Activated CD4-positive, alpha-beta T cell treated with anti-CD3 and anti-CD28 coated beads, Interleukin-2, amount 50 U/mL, for 4 hours (primary cell): ENCODE measurements around the gene SUPT5H.
A peak's percentile ranks its signal among the peaks of the same experiment; 100 is the strongest.
"Not testable (repeated sequence)": the region's sequence is repeated elsewhere in the genome, so short reads cannot be mapped to it uniquely, and the experiment has no call there.

Source experiments
- DNase-seq, 2 experiments: peaks; one replicate each; pipeline ENCODE4 v3.0.0-alpha.2; 2020

Gene SUPT5H

DNA sequence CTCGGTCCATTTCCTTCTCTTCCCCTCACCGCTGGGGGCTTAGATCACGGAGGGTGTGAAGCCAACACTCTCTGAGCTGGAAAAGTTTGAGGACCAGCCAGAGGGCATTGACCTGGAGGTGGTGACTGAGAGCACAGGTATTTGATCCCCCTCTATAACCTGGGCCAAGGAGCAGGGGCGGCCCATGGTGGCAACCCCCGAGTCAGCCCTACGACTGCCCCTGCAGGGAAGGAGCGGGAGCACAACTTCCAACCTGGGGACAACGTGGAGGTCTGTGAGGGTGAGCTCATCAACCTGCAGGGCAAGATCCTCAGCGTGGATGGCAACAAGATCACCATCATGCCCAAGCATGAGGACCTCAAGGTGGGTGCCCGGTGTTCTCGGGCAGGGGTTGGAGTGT is 23.7 kb downstream of the SUPT5H start:
- DNase-seq, result no peak

DNA sequence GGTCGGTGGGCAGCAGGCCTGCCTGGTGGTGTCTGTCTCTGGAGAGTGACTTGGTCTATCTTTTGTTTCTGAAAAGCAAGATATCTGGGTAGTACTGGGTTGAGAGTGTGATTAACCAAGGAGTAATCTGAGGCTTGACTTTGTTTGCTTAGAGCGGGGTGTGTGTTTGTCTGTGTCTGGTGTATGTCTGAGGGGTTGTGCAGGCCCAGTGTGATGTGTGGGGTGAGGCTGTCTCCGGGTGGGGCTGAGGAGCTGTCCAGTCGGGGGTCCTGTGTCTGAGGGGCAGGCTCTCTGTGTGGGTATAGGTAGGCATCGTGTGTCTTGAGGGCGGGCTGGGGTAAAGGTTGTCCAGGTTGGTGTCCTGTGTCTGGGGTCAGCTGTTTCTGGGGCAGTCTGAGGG is 24.2 kb downstream of the SUPT5H start:
- DNase-seq, result no peak

DNA sequence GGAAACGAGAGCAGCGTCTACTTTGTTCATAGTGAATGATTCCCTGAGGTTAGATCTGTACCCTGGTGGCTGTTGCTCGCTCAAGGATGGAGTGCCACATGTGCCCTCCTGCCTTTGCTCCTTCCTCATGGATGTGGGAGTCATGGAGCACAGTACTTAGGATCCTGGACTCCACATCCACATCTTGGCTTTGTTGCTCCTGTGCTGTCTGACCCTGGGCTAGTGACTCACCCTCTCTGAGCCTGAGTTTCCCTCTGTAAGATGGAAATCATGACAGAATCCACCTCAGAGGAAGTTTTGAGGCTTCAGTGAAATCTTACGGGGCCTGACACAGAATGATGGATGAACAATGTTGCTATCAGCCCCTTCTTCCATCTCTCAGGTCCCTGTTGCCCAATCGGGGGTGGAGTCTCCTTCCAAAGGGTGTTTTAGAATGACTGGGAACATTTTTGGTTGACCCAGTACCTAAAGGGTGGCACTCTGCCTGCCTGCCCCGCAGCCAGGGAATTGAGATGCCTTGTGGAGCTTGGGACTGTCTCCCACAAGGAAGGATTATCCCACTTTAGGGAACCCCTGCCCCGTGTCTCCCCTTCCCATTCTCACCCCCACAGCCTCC is 25.4 kb downstream of the SUPT5H start:
- no peak for DNase-seq

DNA sequence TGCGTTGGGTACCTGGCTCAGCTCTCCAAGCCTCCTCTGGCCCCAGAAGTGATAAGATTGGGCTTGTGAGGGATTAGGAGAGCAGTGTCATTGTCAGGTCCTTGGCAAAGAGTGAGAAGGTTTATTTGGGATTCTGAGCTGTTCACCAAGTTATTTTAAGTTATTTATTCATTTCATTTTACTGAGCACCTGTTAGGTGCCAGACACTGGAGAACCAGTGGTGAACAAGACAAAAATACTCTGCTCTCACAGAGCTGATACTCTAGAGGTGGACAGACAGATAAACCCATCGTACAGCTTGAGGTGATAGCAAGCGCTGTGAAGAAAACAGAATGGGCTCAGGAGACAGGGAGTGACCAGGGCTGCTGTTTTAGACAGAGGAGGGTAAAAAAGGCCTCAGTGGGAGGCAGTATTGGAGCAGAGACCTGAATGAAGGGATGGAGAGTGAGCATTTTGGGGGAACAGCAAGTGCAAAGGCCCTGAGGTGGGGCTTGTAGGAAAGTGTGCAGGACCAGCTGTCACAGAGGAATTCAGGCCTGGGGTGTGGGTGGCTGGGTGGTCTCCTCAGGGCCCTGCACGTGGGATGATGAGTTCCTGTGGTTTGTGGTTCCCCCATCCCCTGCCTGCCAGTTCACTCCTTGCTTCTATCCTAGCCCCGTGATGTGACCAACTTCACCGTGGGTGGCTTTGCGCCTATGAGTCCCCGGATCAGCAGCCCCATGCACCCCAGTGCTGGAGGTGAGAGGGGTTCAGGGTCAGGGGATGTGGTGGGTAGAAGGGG is 26.6 kb downstream of the SUPT5H start:
- DNase-seq, result no peak

DNA sequence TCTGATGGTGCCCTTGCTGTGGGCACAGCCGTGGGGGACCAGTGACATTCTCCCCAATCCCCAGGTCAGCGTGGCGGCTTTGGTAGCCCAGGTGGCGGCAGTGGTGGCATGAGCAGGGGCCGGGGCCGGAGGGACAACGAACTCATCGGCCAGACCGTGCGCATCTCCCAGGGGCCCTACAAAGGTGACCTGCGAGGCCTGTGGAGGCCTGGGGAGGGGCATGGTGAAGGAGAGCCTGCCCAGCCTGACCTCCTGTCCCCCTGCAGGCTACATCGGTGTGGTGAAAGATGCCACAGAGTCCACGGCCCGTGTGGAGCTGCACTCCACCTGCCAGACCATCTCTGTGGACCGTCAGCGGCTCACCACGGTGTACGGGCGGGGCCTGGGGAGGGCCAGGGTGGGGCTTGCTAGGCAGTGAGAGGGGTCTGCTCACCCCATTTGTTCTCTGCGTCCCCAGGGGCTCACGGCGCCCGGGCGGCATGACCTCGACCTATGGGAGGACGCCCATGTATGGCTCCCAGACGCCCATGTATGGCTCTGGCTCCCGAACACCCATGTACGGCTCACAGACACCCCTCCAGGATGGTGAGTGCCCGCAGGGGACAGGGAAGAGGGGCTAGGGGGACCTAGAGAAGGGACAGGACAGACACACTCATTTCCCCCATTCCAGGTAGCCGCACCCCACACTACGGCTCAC is 27.5 kb downstream of the SUPT5H start:
- no peak for DNase-seq

DNA sequence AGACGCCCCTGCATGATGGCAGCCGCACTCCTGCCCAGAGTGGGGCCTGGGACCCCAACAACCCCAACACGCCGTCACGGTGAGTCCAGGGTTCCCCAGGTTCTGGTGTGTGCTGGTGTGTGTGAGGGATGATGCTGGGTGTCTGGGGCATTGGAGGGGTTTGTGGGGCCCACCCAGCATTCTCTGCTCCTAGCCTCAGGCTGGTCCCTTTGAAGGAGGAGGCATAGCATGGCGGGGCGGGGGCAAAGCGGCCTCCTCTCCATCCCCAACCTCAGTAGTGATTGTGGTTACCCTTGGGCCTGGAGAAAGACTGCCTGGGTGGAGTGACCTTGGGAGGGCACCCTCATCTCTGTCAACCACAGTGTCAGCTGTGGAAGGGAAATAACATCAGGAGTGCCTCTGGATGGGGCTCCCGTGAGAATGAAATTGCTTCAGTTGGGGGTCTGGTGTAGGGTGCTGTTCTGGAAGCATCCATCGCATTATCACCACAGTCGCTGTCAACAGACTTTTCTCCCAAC is 28.1 kb downstream of the SUPT5H start:
- no peak for DNase-seq

DNA sequence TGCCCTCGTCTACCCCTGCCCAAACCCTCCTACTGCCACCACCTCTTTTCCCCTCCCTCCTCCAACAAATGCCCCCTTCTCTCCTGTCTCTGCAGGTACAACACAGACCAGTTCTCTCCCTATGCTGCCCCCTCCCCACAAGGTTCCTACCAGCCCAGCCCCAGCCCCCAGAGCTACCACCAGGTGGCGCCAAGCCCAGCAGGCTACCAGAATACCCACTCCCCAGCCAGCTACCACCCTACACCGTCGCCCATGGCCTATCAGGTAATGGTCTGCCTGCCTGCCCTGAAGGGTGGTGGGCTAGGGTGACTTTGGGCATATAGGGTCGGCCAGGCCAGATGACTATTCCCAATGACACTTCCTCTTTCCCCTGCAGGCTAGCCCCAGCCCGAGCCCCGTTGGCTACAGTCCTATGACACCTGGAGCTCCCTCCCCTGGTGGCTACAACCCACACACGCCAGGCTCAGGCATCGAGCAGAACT is 28.8 kb downstream of the SUPT5H start:
- peak; percentile 76 to 78 for DNase-seq

DNA sequence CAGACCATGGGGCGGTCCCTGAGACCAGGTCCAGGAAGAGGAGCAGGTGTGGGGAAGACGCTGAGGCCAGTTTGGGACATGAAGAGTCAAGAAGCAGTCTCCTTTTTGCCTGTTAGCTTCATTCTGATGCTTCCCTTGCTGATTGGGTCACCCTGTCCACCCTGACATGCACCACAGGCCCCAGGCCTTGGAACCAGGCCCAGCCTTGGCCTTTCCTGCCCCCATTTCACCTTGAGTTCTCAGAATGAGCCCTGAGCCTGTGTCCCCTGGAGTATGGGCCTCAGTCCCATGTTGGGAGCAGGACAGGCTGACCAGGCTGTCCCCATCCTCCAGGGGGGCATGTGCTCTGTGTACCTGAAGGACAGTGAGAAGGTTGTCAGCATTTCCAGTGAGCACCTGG is 30.4 kb downstream of the SUPT5H start:
- DNase-seq, result no peak

DNA sequence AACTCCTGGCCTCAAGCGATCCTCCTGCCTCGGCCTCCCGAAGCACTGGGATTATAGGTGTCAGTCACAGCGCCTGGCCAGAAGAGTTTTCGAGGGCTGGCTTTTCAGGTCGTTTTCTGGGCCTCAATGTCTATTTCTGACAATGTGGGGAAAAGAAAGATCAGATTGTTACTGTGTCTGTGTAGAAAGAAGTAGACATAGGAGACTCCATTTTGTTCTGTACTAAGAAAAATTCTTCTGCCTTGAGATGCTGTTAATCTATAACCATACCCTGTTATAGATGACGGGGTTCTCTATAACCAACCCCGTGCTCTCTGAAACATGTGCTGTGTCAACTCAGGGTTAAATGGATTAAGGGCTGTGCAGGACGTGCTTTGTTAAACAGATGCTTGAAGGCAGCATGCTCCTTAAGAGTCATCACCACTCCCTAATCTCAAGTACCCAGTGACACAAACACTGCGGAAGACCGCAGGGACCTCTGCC is 34.0 kb downstream of the SUPT5H start:
- DNase-seq, result not testable (repeated sequence)

DNA sequence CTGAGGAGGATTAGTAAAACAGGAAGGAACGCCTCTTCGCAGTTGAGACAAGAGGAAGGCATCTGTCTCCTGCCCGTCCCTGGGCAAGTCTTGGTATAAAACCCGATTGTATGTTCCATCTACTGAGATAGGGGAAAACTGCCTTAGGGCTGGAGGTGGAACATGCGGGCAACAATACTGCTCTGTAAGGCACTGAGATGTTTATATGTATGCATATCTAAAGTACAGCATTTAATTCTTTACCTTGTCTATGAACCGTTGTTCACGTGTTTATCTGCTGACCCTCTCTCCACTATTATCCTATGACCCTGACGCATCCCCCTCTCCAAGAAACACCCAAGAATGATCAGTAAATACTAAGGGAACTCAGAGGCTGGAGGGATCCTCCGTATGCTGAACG is 34.5 kb downstream of the SUPT5H start:
- no peak for DNase-seq

DNA sequence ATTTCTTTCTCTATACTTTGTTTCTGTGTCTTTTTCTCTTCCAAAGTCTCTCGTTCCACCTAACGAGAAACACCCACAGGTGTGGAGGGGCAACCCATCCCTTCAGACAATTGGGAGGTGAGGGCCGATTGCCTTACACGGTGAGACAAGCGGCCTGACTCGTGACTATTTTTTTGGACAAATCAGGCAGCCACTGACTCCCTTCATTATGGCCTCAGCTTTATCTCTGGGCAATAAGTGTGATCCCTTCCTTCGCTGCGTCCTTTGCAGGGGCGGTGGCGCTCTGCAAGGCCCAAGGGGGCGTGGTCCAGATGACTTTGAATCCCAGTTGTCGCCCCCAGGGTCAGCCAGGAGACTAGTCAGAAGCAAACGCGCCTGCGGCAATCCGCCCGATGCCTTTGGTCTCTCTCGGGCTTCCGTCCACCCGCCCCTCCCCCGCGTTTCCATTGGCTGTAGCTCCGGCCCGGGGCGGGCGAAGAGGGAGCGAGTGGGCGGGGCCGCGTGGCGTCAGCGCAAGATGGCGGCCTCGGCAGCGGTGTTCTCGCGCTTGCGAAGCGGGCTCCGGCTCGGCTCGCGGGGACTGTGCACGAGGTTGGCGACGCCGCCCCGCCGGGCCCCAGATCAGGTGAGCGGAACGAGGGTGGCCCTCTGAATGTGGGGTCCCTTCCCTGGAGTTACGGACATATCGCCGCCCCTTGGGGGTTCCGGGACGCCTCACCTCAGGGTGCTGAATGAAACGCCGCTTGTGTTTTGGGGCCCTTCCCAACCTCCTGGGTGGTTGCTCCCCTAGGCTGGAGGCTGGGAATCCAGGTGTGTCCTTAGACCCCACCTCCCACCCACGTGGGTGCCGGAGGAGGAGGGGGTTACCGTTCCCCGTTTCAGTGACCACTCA is 35.2 kb downstream of the SUPT5H start, which contains the start of gene TIMM50:
Gene TIMM50, plus strand, starts transcription at position 502 of the 892 bp plus-strand sequence. Its CDS starts 16 bp downstream, at position 518.
- DNase-seq, result peak; percentile 97

DNA sequence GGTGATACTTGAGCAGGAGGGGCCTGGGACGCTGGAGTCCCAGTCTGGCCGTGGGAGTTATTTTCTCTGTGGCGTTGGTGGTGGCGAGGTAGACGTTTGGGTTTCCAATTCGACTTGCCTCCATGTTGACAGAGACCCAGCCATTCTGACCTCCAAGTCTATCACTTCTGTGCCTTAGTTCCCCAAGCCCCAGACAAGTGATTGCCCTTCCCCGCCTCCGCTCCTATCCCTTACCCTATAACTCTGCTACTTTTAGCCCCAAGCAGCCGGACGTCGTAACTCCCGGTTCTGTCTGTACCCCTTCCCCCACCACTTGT is 35.8 kb downstream of the SUPT5H start:
- no peak for DNase-seq

DNA sequence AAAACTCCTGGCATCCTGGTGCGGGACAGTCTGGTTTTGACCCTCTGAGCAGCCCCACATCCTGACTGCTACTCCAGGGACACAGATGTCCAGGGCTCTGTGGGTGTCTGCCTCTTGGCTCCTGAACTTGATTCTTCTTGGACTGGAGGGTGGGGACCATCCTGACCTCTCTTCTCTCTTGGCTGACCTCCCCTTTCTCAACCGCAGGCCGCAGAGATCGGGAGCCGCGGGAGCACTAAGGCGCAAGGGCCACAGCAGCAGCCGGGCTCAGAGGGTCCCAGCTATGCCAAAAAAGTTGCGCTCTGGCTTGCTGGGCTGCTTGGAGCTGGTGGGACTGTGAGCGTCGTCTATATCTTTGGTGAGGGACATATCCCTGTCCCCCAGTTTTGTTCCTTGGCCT is 36.3 kb downstream of the SUPT5H start:
- no peak for DNase-seq

DNA sequence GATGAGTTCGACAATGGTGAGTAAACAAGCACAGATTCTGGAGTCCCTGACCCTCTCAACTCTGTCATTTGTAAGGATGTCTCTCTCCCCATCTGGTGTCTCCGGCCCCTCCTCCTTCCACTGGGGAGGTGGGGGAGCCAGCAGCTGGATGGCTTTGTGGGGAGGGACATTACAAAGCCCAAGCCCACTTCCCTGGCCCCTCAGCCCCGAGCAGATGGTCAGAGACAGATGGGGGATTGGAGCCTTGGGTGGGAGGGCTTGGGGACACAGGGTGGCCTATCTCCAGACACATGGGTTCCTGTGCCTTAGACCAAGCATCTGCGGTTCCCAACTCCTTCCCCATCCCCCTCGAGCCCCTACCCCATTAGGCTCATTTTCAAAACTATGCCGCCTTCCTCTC is 37.8 kb downstream of the SUPT5H start:
- no peak for DNase-seq

DNA sequence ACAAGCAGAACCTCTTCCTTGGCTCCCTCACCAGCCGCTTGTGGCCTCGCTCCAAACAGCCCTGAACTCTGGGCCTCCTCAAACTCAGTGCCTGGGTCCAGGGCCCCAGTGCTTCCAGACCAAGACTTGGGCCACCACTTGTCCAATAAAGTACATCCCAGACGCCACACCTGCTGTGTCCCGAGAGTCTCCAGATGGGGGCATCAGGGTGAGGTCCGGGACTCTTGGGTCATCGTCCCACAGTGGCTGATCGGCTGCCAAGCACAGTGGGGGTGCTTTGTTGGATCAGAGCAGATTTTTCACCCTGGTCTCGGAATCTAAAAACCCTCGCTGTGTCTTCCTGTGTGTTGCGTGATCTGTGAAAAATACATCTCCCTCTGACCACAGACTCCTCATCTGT is 44.4 kb downstream of the SUPT5H start:
- DNase-seq, result no peak

DNA sequence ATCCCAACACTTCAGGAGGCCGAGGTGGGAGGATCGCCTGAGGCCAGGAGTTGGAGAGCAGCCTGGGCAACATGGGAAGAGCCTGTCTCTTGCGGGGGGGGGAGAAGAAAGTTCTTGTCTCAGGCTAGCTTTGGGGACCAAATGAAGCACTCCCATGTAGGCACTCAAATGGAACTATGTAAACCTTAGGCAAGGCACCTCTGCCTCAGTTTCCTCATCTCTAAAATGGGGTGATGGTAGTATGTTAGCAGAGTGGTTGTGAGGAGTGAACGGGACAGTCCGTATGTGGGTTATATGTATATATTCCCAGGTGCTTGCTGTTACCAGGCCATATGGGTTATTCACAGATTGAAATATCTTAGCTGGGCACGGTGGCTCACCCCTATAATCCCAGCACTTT is 46.8 kb downstream of the SUPT5H start:
- no peak for DNase-seq

DNA sequence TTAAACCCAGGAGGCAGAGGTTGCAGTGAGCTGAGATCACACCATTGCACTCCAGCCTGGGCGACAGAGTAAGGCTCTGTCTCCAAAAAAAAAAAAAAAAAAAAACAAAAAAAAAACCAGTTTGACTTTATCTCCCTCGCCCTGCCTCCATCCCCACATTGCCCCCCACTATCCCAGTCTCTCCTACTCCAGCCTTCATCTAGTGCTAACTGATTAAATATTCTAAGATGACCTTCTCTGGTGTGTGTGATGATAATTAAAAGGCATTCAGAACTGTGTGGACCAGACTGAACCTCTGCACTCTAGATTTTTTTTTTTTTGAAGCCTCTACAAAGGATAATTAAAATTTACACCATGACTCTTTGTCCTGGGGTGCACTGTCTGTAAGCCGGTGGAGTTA is 47.4 kb downstream of the SUPT5H start:
- no peak for DNase-seq

DNA sequence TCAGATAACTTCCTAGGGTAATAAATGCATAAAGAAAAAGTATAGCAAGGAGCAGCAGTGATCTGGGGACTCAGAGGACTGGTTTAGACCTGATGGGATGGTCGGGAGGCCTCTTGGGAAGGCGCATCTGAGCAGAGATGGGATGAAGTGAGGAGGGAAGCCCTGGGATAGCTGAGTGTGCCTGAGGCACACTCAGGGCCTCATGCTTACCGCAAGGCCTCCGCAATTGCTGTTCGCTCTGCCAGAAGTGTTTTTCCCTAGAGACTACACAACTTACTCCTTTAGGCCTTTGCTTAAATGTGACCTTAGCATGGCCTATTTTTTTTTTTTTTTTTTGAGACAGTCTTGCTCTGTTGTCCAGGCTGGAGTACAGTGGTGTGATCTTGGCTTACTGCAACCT is 49.3 kb downstream of the SUPT5H start:
- no peak for DNase-seq

DNA sequence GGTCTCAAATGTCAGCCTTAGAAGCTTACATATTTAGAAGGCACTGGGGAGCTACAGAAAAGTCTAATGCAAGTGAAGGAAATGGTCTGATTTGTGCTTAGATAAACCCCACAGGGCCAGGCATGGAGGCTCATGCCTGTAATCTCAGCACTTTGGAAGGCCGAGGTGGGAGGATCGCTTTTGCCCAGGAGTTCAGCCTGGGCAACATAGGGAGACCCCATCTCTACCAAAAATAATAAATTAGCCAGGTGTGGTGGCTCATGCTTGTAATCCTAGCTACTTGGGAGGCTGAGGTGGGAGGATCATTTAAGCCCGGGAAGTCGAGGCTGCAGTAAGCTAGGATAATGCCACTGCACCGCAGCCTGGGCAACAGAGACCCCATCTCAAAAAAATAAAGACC is 50.7 kb downstream of the SUPT5H start:
- DNase-seq, result no peak

DNA sequence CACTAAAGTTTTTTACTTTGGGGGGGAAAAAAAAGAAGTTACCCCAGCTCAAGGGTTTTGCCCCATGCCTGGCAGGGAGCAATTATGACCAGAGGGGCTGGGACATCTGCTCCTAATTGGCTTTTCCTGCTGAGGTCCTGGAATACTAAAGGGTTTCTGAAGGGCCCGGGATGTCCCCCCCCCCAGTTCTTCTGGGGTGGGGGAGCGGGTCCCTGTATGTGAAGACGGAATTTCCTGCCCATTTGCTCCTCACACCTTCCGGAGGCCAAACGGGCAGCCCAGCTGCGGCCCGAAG is 52.3 kb downstream of the SUPT5H start:
- no peak for DNase-seq

DNA sequence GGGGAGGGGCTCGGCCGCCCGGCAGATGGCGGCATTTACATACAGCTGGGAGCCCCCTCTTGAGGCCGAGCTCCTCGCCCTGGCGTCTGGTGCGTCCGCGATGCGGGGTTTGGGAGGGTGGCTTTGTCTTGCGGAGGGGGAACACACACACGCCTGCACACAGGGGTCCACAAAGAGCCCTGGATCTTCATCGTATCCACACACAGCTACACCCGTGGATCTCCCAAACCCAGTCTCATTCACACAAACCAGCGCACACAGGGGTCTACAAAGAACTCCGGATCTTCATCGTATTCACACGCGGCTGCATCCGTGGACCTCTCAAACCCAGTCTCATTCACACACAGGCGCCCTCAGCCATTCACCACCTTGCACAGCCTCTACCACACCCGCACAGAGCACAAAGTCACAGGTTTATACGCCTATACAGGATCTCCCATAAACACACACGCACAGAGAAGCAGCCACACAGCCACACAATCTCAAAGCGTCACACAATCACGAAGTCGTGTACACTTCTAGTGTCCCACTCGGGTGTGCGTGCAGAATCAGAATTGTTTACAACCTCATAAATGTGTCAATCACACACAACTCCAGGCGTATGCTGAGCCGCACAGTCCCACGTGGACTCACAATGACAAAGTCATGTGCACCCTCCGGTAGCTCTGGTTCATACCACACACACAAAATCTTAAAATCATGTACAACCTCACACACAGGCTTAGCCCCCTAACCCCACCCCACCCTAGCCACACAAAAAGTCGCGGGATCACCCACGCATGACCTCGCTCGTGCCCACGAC is 52.8 kb downstream of the SUPT5H start:
- DNase-seq, result no peak
